Testis (tissue), 2 donors: ENCODE data around the gene USP47.

Source experiments
- POLR2A ChIP-seq: fragments of 450-650 bp; IDR thresholded peaks from one replicate; pipeline ENCODE4 v1.6.1; 2017; ENCODE audit warnings: antibody characterized with exemption, mild to moderate bottlenecking, moderate library complexity
- TF ChIP-seq, protein P1 (sequence below), 3 experiments: fragments of 450-650 bp in 2 of 3; fragments of 200-600 bp in 1 of 3; sonication (generic) in 1 of 3; IDR thresholded peaks; one replicate each; pipeline ENCODE4 v1.5.1; 2016 to 2019; ENCODE audit warnings: antibody characterized with exemption in 3 of 3, mild to moderate bottlenecking in 2 of 3, moderate library complexity in 1 of 3

DNA sequence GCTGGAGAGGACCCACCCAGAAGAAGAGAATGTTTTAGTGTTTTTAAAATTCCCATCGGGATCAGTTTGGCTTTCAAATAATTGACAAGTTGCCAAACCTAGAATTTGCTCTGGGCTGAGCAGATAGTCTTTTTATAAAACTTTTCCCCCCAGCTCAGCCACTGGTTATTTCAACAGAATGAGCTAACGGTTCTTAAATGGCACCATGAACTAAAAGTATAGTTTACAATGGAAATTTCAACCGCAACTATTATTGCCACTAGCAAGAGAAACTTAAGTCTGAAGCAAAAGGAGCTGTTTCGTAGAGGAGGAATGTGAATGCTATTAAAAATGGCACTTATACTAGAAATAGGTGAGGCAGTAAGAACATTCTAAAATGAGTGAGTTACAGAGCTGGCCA lies 163.3 kb downstream of the USP47 start:
- TF ChIP-seq, protein P1, sequence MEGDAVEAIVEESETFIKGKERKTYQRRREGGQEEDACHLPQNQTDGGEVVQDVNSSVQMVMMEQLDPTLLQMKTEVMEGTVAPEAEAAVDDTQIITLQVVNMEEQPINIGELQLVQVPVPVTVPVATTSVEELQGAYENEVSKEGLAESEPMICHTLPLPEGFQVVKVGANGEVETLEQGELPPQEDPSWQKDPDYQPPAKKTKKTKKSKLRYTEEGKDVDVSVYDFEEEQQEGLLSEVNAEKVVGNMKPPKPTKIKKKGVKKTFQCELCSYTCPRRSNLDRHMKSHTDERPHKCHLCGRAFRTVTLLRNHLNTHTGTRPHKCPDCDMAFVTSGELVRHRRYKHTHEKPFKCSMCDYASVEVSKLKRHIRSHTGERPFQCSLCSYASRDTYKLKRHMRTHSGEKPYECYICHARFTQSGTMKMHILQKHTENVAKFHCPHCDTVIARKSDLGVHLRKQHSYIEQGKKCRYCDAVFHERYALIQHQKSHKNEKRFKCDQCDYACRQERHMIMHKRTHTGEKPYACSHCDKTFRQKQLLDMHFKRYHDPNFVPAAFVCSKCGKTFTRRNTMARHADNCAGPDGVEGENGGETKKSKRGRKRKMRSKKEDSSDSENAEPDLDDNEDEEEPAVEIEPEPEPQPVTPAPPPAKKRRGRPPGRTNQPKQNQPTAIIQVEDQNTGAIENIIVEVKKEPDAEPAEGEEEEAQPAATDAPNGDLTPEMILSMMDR (IDR thresholded peaks at IDR 0.05) = no peak
- no peak for TF ChIP-seq POLR2A
